Measurements from ENCODE around the gene CTSD. TPM values are rescaled to one million over a fixed set of nuclear protein-coding genes. Genes with fewer than 3 reads are reported as not detected.
"Not testable (repeated sequence)": the region's sequence is repeated elsewhere in the genome, so short reads cannot be mapped to it uniquely, and the experiment has no call there.

CTSD gene
- total RNA-seq = 63.9 and 84.1 TPM in 2 replicates

GRCh38 chr11:1763796-1764661 lies at the start of gene CTSD:
TSS of gene CTSD (minus strand) at chr11:1763927. CDS start at chr11:1763859, 68 bp downstream.
- peak; percentile 77 for DNase-seq (ENCODE audit: low read depth)
- peak within 1 kb of the TSS; percentile 74 for H3K4me3 ChIP-seq (ENCODE audit: low read depth, low read length)
- TF ChIP-seq, protein P1, sequence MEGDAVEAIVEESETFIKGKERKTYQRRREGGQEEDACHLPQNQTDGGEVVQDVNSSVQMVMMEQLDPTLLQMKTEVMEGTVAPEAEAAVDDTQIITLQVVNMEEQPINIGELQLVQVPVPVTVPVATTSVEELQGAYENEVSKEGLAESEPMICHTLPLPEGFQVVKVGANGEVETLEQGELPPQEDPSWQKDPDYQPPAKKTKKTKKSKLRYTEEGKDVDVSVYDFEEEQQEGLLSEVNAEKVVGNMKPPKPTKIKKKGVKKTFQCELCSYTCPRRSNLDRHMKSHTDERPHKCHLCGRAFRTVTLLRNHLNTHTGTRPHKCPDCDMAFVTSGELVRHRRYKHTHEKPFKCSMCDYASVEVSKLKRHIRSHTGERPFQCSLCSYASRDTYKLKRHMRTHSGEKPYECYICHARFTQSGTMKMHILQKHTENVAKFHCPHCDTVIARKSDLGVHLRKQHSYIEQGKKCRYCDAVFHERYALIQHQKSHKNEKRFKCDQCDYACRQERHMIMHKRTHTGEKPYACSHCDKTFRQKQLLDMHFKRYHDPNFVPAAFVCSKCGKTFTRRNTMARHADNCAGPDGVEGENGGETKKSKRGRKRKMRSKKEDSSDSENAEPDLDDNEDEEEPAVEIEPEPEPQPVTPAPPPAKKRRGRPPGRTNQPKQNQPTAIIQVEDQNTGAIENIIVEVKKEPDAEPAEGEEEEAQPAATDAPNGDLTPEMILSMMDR (IDR thresholded peaks at IDR 0.05; ENCODE audit: insufficient read depth, low read depth, low read length) = no peak

DNA sequence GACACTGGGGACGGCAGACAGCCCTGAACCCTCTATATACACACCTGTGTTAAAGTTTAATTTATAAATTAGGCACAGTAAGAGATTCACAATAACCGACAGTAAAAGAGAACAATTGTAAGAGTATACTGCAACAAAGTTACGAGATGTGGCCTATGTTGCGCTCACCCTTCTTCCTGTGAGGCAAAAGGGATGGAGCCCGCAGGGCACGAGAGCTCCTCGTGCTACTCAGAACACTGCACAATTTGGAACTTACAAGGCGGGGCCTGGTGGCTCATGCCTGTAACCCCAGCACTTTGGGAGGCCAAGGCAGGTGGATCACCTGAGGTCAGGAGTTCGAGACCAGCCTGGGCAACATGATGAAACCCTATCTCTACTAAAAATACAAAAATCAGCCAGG lies 49.6 kb upstream of the CTSD start:
- not testable (repeated sequence) for DNase-seq (ENCODE audit: low read depth); H3K4me3 ChIP-seq (ENCODE audit: low read depth, low read length)

DNA sequence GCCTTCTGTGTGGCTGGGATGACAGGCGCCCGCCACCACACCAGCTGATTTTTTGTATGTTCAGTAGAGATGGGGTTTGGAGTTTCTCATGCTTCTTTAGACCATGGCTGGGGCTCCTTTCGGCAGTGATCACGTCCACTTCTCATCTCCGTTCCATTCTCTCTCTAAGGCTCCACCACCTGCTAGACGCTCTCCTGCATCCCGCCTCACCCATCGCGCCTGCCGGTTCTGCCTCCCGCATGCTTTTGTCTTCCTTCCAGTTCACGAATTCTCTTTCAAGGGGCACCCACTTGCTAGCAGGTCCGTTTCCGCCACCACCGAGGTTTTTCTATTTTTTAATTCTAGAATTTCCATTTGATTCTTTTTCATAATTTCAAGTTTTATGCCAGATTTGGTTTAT lies 49.1 kb upstream of the CTSD start:
- TF ChIP-seq, protein P1 (IDR thresholded peaks at IDR 0.05; ENCODE audit: insufficient read depth, low read depth, low read length) = no peak
- no peak overlapping the region for H3K4me3 ChIP-seq (ENCODE audit: low read depth, low read length)
- no peak for DNase-seq (ENCODE audit: low read depth)

DNA sequence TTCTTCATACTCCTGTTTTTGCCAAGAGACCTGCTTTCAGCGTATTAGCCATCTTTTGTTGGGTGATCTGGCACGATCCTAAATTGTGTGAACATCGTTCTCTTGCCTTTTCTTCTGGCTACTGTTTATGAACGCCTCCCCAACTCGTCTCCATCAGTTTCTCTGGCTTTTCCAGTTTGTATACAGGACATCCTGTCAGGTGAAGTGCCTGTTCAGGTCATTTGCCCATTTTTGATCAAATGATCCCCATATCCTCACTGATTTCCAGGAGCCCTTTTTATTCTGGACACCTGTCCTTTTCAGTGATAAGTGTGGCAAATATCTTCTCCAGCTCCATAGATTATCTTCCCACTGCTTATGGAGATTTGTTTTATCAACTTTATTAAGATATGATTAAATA lies 48.5 kb upstream of the CTSD start:
- H3K4me3 ChIP-seq (ENCODE audit: low read depth, low read length) = no peak overlapping the region
- TF ChIP-seq, protein P1 (IDR thresholded peaks at IDR 0.05; ENCODE audit: insufficient read depth, low read depth, low read length) = no peak
- DNase-seq (ENCODE audit: low read depth) = no peak

- TF ChIP-seq, protein P1 (IDR thresholded peaks at IDR 0.05; ENCODE audit: insufficient read depth, low read depth, low read length) = no peak
- no peak overlapping the region for H3K4me3 ChIP-seq (ENCODE audit: low read depth, low read length)
- no peak for DNase-seq (ENCODE audit: low read depth)
These were observed 47.0 kb upstream of the CTSD start for GRCh38 chr11:1810761-1811160.

- TF ChIP-seq, protein P1 (IDR thresholded peaks at IDR 0.05; ENCODE audit: insufficient read depth, low read depth, low read length) = no peak
- no peak overlapping the region for H3K4me3 ChIP-seq (ENCODE audit: low read depth, low read length)
- DNase-seq (ENCODE audit: low read depth) = no peak
These were observed 43.7 kb upstream of the CTSD start for GRCh38 chr11:1807264-1807995.

DNA sequence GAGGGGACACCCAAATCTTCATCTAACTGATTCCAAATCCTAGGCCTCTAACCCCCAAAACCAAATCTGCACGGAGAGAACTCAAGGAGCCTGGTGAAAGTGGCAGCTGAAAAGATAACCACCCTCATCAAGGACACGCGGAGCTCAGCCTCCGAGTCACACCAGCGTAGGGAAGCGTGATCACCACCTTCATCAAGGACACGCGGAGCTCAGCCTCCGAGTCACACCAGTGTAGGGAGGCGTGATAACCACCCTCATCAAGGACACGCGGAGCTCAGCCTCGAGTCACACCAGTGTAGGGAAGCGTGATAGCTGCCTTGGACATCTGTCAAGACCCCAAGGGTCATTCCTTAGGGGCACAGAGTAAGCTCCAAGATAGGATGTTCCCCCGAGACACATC lies 41.8 kb upstream of the CTSD start:
- no peak for DNase-seq (ENCODE audit: low read depth)
- H3K4me3 ChIP-seq (ENCODE audit: low read depth, low read length) = no peak overlapping the region
- TF ChIP-seq, protein P1 (IDR thresholded peaks at IDR 0.05; ENCODE audit: insufficient read depth, low read depth, low read length) = no peak

DNA sequence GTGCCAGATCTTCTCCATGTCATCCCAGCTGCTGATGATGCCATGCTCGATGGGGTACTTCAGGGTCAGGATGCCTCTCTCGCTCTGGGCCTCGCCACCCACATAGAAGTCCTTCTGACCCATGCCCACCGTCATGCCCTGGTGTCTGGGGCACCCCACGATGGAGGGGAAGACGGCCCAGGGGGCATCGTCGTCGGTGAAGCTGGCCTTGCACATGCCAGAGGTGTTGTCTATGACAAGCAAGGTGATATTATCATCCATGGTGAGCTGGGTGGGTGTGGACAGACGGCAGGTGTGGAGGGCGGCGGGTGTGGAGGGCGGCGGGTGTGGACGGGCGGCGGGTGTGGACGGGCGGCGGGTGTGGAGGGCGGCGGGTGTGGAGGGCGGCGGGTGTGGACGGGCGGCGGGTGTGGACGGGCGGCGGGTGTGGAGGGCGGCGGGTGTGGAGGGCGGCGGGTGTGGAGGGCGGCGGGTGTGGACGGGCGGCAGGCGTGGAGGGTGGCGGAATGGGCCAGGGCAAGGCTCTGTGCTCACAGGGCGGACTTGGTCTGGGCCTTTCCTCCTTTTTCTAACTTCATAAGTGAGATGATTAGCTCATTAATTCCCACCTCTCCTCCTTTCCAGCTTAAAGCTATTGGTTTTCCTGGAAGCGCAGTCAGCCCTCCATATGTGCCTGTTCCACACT lies 40.2 kb upstream of the CTSD start:
- not testable (repeated sequence) for DNase-seq (ENCODE audit: low read depth); H3K4me3 ChIP-seq (ENCODE audit: low read depth, low read length)

Measured in fibroblast of villous mesenchyme (primary cell).